Erythroblast (primary cell): Measurements from ENCODE around the gene RHEB.

Experiments
- GATA1 ChIP-seq: IDR thresholded peaks from 2 replicates; pipeline ENCODE4 v1.6.1; 2011; ENCODE audit warnings: low read depth, mild to moderate bottlenecking, control low read depth, low read length, moderate library complexity
- POLR2A ChIP-seq: IDR thresholded peaks from 2 replicates; pipeline ENCODE4 v1.6.1; 2011; ENCODE audit warnings: mild to moderate bottlenecking, low read length

DNA sequence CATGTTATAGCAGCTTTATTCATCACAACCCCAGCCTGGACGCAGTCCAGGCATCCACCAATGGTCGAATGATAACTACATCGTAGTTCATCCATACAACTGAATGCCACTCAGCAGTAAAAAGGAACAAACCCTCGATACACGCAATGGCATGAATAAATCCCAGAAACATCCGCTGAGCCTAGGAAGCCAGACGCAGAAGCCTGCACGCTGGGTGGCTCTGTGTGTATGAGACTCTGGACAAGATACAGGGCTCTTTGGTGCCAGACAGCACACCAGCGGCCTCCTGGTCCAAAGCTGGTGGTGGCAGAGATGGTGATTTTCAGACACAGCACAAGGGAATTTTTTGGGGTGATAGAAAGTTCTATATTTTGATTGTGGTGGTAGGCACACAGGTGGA is 69.7 kb downstream of the RHEB start:
- no peak for TF ChIP-seq POLR2A
- TF ChIP-seq GATA1 = no peak
